ENCODE results near the gene TNFRSF1A. TPM values are rescaled to one million over a fixed set of nuclear protein-coding genes. Genes with fewer than 3 reads are reported as not detected.

The TNFRSF1A gene
- total and polyA plus RNA-seq, 2 of the 13 experiments (the other 11 are each of a cell fraction or from before 2014, with no cell fraction given): 41.5 to 61.2 TPM

- TF ChIP-seq, protein P1, sequence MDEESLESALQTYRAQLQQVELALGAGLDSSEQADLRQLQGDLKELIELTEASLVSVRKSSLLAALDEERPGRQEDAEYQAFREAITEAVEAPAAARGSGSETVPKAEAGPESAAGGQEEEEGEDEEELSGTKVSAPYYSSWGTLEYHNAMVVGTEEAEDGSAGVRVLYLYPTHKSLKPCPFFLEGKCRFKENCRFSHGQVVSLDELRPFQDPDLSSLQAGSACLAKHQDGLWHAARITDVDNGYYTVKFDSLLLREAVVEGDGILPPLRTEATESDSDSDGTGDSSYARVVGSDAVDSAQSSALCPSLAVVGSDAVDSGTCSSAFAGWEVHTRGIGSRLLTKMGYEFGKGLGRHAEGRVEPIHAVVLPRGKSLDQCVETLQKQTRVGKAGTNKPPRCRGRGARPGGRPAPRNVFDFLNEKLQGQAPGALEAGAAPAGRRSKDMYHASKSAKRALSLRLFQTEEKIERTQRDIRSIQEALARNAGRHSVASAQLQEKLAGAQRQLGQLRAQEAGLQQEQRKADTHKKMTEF (CRISPR knock-in tag; IDR thresholded peaks at IDR 0.05): peak; percentile 62; the same call in 1 of the 2 replicates
- peak; percentile 87 for TF ChIP-seq NCOA2 (CRISPR knock-in tag; IDR thresholded peaks at IDR 0.05)
- TF ChIP-seq, protein P2, sequence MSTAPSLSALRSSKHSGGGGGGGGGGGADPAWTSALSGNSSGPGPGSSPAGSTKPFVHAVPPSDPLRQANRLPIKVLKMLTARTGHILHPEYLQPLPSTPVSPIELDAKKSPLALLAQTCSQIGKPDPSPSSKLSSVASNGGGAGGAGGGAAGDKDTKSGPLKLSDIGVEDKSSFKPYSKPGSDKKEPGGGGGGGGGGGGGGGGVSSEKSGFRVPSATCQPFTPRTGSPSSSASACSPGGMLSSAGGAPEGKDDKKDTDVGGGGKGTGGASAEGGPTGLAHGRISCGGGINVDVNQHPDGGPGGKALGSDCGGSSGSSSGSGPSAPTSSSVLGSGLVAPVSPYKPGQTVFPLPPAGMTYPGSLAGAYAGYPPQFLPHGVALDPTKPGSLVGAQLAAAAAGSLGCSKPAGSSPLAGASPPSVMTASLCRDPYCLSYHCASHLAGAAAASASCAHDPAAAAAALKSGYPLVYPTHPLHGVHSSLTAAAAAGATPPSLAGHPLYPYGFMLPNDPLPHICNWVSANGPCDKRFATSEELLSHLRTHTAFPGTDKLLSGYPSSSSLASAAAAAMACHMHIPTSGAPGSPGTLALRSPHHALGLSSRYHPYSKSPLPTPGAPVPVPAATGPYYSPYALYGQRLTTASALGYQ (CRISPR knock-in tag; IDR thresholded peaks at IDR 0.05): peak; percentile 92
- TF ChIP-seq KDM5A (IDR thresholded peaks at IDR 0.05; ENCODE audit: borderline replicate concordance, low read length): no peak
- peak; percentile 53; the same call in 1 of the 2 replicates for TF ChIP-seq ZBTB20 (CRISPR knock-in tag; IDR thresholded peaks at IDR 0.05; ENCODE audit: borderline replicate concordance, low read depth)
- no peak for TF ChIP-seq GABPA (IDR thresholded peaks at IDR 0.05; ENCODE audit: low read depth, low read length)
- peak; percentile 68 for TF ChIP-seq GABPA (CRISPR knock-in tag; IDR thresholded peaks at IDR 0.05; ENCODE audit: low read depth)
- no peak for TF ChIP-seq ADNP (CRISPR knock-in tag; IDR thresholded peaks at IDR 0.05)
- TF ChIP-seq PAXIP1 (CRISPR knock-in tag; conservative IDR thresholded peaks at IDR 0.05): peak; percentile 90
- TF ChIP-seq, protein P3, sequence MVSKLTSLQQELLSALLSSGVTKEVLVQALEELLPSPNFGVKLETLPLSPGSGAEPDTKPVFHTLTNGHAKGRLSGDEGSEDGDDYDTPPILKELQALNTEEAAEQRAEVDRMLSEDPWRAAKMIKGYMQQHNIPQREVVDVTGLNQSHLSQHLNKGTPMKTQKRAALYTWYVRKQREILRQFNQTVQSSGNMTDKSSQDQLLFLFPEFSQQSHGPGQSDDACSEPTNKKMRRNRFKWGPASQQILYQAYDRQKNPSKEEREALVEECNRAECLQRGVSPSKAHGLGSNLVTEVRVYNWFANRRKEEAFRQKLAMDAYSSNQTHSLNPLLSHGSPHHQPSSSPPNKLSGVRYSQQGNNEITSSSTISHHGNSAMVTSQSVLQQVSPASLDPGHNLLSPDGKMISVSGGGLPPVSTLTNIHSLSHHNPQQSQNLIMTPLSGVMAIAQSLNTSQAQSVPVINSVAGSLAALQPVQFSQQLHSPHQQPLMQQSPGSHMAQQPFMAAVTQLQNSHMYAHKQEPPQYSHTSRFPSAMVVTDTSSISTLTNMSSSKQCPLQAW (CRISPR knock-in tag; IDR thresholded peaks at IDR 0.05): peak; percentile 43; the same call in 1 of the 2 replicates
- TF ChIP-seq MAZ (IDR thresholded peaks at IDR 0.05; ENCODE audit: borderline replicate concordance, low read depth, low read length): peak; percentile 40; the same call in 1 of the 2 replicates
- peak; percentile 68 for TF ChIP-seq MAZ (CRISPR knock-in tag; IDR thresholded peaks at IDR 0.05; ENCODE audit: low read depth)
- TF ChIP-seq STAG1 (CRISPR knock-in tag; IDR thresholded peaks at IDR 0.05): 0 out of 2 replicates have a peak, but pooled peaks have one; percentile 10
- peak; percentile 20; the same call in 1 of the 2 replicates for TF ChIP-seq GATA4 (IDR thresholded peaks at IDR 0.05; ENCODE audit: borderline replicate concordance, low read depth)
- TF ChIP-seq YEATS2 (CRISPR knock-in tag; IDR thresholded peaks at IDR 0.05; ENCODE audit: borderline replicate concordance): peak; percentile 24; the same call in 1 of the 2 replicates
- no peak; the same call in 1 of the 2 replicates for TF ChIP-seq SOX13 (IDR thresholded peaks at IDR 0.05)
- peak in 1 of 2 experiments; percentile 62; a peak in 2 of 4 replicates for TF ChIP-seq SOX13 (CRISPR knock-in tag; conservative IDR thresholded peaks at IDR 0.05 in 1 of 2, IDR thresholded peaks at IDR 0.05 in 1 of 2)
Measured at GRCh38 chr12:6372403-6373003, 30.6 kb upstream of the TNFRSF1A start (continued).
